ENCODE results near the gene CD244.

CD244 gene

DNA sequence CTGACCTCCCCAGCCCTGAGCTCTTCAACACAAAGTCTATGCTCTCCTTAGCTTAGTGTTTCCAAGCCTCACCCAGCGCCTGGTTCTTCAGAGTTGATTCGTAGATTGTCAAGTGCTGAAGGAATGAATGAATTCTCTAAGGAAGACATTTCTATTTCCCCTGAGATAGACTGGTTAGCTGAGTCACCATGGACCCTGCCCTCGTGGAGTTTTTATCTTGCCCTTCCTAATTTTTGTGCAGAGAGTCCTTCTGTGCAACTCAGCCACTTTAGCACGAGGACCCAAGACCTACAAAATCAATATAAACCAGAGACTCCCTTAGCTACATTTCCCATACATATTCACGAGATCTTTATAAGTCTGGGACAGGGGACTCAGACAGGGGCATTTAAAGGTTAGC, 2.6 kb upstream of the CD244 start:
- no peaks in the 10 kb centered on the region for H3K36me3 Mint-ChIP-seq (ENCODE audit: low read depth)
- no peak overlapping the region for H3K4me3 Mint-ChIP-seq
- peaks cover 19% of the 10 kb centered on the region for H3K4me1 Mint-ChIP-seq (ENCODE audit: low read depth)
- H3K27me3 Mint-ChIP-seq (ENCODE audit: low read depth): peaks cover 3% of the 10 kb centered on the region
- no peak overlapping the region for H3K27ac Mint-ChIP-seq
- H3K9me3 Mint-ChIP-seq: no peaks in the 10 kb centered on the region

DNA sequence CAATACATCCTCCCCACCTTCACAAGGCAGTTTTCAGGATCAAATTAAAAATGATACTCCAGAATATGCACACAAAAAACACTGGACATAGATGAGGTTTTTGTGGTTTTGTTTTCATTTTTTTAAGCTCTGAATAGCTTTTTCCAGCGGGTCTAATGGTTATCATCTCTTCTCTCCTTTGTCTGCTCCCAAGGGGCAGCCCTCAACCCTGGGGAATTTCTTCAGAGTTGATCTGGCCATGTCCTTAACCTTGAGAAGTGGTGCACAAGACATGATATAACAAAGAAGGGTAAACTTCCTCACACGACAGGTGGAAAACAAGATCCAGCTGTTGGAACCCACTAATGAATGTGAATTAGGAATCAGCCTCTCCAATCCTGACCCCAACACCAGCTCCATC, 1.5 kb upstream of the CD244 start:
- Mint-ChIP-seq H3K36me3 (ENCODE audit: low read depth) (no peaks in the 10 kb centered on the region), H3K27ac (no peak overlapping the region), H3K4me1 (ENCODE audit: low read depth) (peaks cover 19% of the 10 kb centered on the region), H3K4me3 (no peak overlapping the region), H3K27me3 (ENCODE audit: low read depth) (peaks cover 3% of the 10 kb centered on the region), H3K9me3 (no peaks in the 10 kb centered on the region)

DNA sequence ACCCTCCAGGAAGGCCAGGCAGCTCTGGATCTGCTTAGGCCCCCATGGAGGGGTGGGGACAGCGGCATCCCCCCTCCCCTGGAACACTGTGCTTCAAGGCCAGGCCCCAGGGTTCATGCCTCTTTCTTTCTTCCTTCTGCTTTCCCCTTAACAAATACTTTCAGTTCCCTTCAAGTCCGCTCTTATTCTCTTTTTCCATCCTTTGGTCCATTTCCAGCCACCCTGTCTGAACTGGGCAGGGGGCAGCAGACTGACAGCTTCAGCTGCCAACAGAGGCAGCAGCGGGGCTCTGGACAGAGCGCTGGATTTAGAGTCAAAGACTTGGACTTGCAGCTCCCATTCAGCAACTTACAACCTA, 1.1 kb upstream of the CD244 start:
- Mint-ChIP-seq H3K27ac (no peak overlapping the region), H3K4me1 (ENCODE audit: low read depth) (peaks cover 19% of the 10 kb centered on the region), H3K27me3 (ENCODE audit: low read depth) (peaks cover 3% of the 10 kb centered on the region), H3K36me3 (ENCODE audit: low read depth) (no peaks in the 10 kb centered on the region), H3K9me3 (no peaks in the 10 kb centered on the region), H3K4me3 (no peak overlapping the region)

DNA sequence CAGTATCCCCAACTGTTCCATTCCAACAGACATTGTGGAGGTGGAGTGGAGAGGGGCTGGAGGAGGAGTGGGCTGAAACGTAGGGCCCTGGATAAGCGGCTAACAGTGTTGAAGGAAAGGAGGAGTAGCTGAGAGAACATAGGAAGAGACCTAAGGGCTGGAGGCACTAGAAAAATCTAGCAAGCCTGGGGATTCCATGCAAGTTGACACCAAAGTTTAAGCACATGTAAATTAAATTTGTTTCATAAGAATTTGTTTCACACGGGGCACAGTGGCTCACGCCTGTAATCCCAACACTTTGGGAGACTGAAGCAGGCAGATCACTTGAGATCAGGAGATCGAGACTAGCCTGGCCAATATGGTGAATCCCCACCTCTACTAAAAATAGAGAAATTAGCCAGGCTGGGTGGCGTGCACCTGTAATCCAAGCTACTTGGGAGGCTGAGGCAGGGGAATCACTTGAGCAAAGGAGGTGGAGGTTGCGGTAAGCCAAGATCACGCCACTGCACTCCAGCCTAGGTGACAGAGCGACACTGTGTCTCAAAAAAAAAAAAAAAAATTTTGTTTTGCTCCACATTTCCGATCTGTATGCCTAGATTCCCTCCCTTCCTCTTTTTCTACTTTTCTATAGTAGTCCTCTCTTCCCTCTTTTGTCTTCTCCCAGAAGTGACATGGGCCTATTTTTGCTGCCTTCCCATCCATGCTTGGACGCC, 530 bp upstream of the CD244 start:
- Mint-ChIP-seq H3K4me3 (no peak overlapping the region), H3K27ac (peak overlapping the region; percentile 50), H3K4me1 (ENCODE audit: low read depth) (peaks cover 19% of the 10 kb centered on the region)

DNA sequence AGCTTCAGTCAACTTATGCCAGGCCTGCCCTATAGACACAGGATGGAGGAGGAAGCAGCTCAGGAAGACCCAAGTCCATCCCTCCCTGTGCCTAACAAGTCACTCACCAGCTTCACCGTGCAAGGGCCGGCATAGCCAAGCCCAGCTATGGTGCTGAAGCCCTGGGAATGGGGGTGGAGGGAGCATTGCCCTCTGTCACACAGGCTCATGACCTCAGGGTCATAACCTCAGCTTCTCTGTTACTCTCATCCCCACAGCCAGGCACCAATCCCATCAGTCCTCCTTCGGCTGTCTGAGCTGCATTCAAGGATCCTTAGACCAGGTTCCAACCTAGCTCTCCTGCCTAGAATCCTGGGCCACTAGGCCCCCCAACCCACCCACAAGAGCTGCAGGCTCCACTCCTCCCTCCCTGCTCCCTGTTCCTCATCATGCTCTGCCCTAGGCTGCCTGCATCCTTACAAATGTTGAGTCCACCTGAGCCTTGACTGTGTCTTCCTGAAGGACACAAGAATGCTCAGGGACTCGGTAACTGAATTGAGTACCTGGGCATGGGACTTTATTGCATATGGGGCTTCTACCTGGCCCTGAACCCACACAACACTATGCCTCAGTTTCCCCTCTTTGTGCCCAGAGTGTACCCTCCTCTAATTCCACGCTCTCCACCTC, 1.7 kb downstream of the CD244 start:
- no peak overlapping the region for H3K4me3 Mint-ChIP-seq
- no peaks in the 10 kb centered on the region for H3K9me3 Mint-ChIP-seq
- no peaks in the 10 kb centered on the region for H3K36me3 Mint-ChIP-seq (ENCODE audit: low read depth)
- H3K27me3 Mint-ChIP-seq (ENCODE audit: low read depth): peaks cover 3% of the 10 kb centered on the region
- no peak overlapping the region for H3K27ac Mint-ChIP-seq
- H3K4me1 Mint-ChIP-seq (ENCODE audit: low read depth): peaks cover 19% of the 10 kb centered on the region

More for the DNA sequence above, 530 bp upstream of the CD244 start:
- Mint-ChIP-seq H3K9me3 (no peaks in the 10 kb centered on the region), H3K27me3 (ENCODE audit: low read depth) (peaks cover 3% of the 10 kb centered on the region), H3K36me3 (ENCODE audit: low read depth) (no peaks in the 10 kb centered on the region)

DNA sequence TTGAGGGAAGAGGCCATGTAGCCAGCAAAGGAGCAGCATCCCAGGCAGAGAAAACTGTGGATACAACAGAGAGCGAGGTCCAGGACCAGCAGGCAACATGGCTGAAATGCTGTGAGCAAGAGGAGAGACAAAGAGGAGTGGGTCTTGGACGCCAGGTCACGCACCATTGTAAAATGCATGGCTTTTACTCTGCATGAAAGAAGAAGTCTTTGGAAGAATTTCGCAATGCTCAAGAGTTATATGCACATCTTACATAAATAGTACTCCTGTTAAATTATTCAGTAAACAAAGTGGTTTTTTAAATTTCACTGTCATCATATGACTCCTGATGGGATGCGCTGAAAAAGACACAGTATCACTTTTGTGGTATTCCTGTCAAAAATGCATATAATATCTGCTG, 3.5 kb downstream of the CD244 start:
- no peak overlapping the region for H3K27ac Mint-ChIP-seq
- no peak overlapping the region for H3K4me3 Mint-ChIP-seq

DNA sequence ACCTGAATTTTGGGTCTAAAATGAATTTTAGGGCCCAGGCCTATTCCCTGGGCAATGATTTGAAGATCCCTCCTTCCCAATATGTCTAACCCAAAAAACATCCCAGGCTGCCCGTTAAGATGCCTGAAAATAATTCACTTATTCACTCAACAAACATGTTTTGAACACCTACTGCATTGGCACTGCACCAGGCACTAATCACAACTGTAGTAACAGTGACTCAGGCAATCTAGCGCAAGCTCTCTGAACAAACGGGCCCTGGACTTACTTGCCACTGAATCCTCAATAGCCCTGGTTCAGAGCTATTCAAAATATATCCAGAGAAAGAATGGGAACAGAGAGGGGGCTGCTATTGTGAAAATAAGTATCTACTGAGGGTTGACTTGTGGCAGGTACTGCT, 4.2 kb downstream of the CD244 start:
- Mint-ChIP-seq H3K27me3 (ENCODE audit: low read depth) (peaks cover 3% of the 10 kb centered on the region), H3K4me1 (ENCODE audit: low read depth) (peaks cover 12% of the 10 kb centered on the region), H3K27ac (no peak overlapping the region), H3K36me3 (ENCODE audit: low read depth) (no peaks in the 10 kb centered on the region), H3K9me3 (no peaks in the 10 kb centered on the region), H3K4me3 (no peak overlapping the region)

More for the DNA sequence above, 3.5 kb downstream of the CD244 start:
- no peaks in the 10 kb centered on the region for H3K36me3 Mint-ChIP-seq (ENCODE audit: low read depth)
- H3K27me3 Mint-ChIP-seq (ENCODE audit: low read depth): peaks cover 3% of the 10 kb centered on the region
- H3K4me1 Mint-ChIP-seq (ENCODE audit: low read depth): peaks cover 19% of the 10 kb centered on the region
- H3K9me3 Mint-ChIP-seq: no peaks in the 10 kb centered on the region

DNA sequence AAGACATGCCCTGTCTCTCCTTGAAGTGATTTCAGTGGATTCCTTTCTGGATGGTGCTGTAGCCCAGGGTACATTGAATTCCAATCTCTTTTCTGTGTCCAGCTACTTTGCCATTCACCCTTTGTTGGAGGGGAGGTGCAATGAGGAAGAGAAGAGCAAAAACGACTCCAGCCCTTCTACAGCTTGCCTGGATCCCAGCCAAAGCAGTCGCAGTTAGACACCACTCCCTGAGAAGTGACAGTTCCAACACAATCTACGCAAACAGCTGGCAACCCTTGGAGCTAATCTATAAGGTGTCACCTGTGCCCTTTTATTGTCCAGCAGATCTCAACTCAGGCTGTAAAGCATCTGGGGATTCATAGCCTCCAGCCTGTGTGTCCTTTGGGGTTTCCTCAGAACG, 4.6 kb downstream of the CD244 start:
- Mint-ChIP-seq H3K27ac (no peak overlapping the region), H3K4me3 (no peak overlapping the region), H3K4me1 (ENCODE audit: low read depth) (peaks cover 12% of the 10 kb centered on the region), H3K9me3 (no peaks in the 10 kb centered on the region), H3K27me3 (ENCODE audit: low read depth) (peaks cover 3% of the 10 kb centered on the region), H3K36me3 (ENCODE audit: low read depth) (no peaks in the 10 kb centered on the region)

DNA sequence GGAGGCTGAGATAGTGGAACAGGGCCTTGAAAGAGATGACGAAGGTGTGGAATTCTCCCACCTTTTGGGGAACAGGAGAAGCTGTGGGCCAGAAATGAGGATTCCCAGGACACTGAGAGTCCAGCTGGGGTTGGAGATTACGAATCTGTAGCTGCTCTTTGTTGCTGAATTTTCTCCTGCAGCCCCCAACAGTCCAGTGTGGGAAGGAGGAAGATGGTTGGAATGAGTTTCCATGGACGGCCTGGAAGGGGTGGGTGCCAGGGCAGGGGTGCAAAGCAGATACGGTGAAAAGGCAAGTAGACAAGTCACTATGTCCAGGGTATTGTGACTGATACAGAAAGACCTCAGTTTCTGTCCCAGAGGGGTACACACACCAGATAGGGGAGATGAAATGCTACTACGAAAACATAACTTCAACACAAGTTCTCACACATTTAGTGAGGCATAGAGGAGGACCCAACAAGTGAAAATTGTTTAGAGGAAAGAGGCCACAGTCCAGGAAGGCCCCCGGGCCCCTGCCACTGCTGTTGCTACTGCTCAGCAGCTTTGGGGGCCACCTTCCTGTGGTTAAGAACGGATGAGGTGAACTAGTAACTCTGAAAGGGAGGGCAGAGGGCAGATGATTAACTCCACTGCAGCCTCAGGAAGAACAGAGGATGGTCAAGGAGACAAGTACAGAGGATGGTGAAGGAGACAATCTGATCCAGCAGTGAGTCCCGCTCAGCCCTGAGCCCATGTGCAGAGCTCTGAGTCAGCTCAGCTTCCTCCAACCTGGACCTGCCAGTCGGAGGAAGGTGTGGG, 7.3 kb downstream of the CD244 start:
- Mint-ChIP-seq H3K27me3 (ENCODE audit: low read depth) (no peaks in the 10 kb centered on the region), H3K9me3 (no peaks in the 10 kb centered on the region), H3K4me1 (ENCODE audit: low read depth) (no peaks in the 10 kb centered on the region), H3K36me3 (ENCODE audit: low read depth) (no peaks in the 10 kb centered on the region), H3K27ac (no peak overlapping the region), H3K4me3 (no peak overlapping the region)

DNA sequence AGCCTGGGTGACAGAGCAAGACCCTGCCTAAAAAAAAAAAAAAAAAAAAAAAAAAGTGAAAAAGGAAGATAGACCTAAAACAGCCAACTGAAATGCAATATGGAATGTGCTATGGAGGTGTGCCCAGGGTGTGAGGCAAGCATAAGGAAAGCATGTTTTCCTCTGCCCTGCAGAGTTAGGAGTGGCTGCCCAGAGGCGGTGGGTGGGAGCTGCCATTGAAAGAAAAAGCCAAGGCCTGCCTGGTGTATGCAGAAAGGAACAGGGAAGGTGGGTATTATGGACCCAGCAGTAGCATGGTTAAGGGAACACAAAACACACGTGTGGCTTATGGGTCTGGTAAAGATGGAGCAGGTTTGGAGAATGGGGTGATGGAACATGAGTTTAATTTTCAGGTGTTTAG, 8.9 kb downstream of the CD244 start:
- H3K9me3 Mint-ChIP-seq: no peaks in the 10 kb centered on the region
- no peak overlapping the region for H3K27ac Mint-ChIP-seq
- H3K4me3 Mint-ChIP-seq: no peak overlapping the region
- H3K27me3 Mint-ChIP-seq (ENCODE audit: low read depth): no peaks in the 10 kb centered on the region
- H3K4me1 Mint-ChIP-seq (ENCODE audit: low read depth): no peaks in the 10 kb centered on the region
- no peaks in the 10 kb centered on the region for H3K36me3 Mint-ChIP-seq (ENCODE audit: low read depth)

DNA sequence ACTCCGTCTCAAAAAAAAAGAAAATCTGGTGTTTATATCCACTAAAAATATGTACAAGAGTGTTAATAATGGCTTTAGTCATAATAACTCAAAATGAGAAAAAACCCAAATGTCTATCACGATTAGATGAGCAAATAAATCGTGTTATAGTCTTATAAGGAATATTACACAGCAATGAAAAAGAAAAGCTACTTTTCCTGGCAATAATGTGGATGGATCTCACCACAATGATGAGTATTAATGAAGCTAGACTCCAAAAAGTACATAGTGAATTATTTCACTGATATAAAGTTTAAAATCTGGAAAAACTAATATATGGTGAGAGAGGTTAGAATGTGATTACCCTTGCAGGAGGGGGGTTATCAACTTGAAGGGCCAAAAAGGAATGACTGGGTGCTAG, 9.7 kb downstream of the CD244 start:
- H3K36me3 Mint-ChIP-seq (ENCODE audit: low read depth): no peaks in the 10 kb centered on the region
- no peak overlapping the region for H3K27ac Mint-ChIP-seq
- peaks cover 2% of the 10 kb centered on the region for H3K27me3 Mint-ChIP-seq (ENCODE audit: low read depth)
- H3K4me1 Mint-ChIP-seq (ENCODE audit: low read depth): no peaks in the 10 kb centered on the region
- no peak overlapping the region for H3K4me3 Mint-ChIP-seq
- H3K9me3 Mint-ChIP-seq: no peaks in the 10 kb centered on the region

DNA sequence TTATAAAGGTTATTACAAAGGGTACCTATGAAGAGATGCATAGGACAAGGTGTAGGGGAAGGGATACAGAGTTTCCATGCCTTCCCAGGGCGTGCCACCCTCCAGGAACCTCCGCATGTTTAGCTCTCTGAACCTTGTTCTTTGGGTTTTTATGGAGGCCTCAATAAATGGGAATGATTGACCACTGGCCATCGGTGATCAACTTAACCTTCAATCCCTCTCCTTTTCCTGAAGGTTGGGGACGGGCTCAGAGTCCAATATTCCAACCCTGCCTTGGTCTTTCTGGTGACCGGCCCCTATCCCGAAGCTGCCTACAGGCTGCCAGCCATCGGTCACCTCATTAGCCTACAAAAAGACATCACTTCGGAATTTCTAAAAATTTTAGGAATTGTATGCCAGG, 11.7 kb downstream of the CD244 start:
- H3K9me3 Mint-ChIP-seq: no peaks in the 10 kb centered on the region
- peaks cover 21% of the 10 kb centered on the region for H3K27me3 Mint-ChIP-seq (ENCODE audit: low read depth)
- no peaks in the 10 kb centered on the region for H3K4me1 Mint-ChIP-seq (ENCODE audit: low read depth)
- no peaks in the 10 kb centered on the region for H3K36me3 Mint-ChIP-seq (ENCODE audit: low read depth)
- H3K4me3 Mint-ChIP-seq: no peak overlapping the region
- H3K27ac Mint-ChIP-seq: no peak overlapping the region

DNA sequence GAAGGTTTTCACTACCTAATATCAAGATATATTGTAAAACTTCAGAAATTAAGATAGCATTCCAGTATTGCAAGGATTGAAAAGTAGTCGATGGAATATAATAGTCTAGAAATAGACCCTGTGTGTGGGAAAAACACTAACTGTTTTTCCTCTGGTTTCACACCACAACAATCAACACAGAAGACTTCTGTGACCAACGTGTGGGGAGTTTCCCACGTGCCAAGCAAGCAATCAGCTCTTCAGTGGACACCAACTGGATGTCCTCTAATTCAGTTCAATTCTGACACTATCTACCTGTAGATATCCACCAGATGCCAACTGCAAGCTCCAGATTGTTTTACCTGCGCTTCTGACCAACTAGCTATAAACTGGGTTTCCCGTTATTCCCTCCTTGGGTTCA, 12.1 kb downstream of the CD244 start:
- H3K27ac Mint-ChIP-seq: no peak overlapping the region
- no peak overlapping the region for H3K4me3 Mint-ChIP-seq
- H3K36me3 Mint-ChIP-seq (ENCODE audit: low read depth): no peaks in the 10 kb centered on the region
- no peaks in the 10 kb centered on the region for H3K4me1 Mint-ChIP-seq (ENCODE audit: low read depth)
- peaks cover 2% of the 10 kb centered on the region for H3K9me3 Mint-ChIP-seq
- H3K27me3 Mint-ChIP-seq (ENCODE audit: low read depth): peaks cover 21% of the 10 kb centered on the region

DNA sequence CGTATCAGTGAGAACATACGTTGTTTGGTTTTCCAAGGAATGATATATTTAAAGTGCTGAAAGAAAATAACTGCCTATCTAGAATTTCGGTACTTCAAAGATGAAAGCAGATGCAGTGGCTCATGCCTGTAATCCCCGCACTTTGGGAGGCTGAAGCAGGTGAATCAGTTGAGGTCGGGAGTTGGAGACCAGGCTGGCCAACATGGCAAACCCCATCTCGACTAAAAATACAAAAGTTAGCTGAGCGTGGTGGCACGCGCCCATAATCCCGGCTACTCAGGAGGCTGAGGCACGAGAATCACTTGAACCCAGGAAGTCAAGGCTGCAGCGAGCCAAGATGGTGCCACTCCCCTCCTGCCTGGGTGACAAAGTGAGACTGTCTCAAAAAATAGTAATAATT, 16.4 kb downstream of the CD244 start:
- Mint-ChIP-seq H3K4me1 (ENCODE audit: low read depth) (peaks cover 6% of the 10 kb centered on the region), H3K9me3 (peaks cover 9% of the 10 kb centered on the region), H3K36me3 (ENCODE audit: low read depth) (peaks cover 8% of the 10 kb centered on the region), H3K27me3 (ENCODE audit: low read depth) (peaks cover 25% of the 10 kb centered on the region), H3K4me3 (no peak overlapping the region), H3K27ac (no peak overlapping the region)
